ENCODE data around the gene ERCC6. TPM values are rescaled to one million over a fixed set of nuclear protein-coding genes. Genes with fewer than 3 reads are reported as not detected.
A peak's percentile ranks its signal among the peaks of the same experiment; 100 is the strongest.

The ERCC6 gene
- total RNA-seq, 1 experiment from 2014 or later = 8.1 TPM

- DNase-seq (ENCODE audit: low read depth) = no peak
Observed at GRCh38 chr10:49549640-49550346, 10.9 kb upstream of the ERCC6 start.

DNA sequence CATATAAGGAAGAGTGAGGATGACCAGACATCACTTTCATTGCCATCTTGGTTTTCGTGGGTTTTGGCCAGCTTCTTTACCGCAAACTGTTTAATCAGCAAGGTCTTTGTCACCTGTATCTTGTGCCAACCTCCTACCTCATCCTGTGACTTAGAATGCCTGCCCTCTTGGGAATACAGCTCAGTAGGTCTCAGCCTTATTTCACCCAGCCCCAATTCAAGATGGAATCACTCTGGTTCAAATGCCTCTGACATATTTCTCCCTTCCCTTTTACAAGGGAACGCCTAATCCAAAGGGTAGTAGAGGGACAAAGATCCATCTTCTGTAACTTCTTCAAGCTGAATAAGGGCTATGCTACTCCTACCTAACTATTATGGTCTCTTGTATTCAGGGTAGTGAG is 4.7 kb upstream of the ERCC6 start:
- no peak for DNase-seq (ENCODE audit: low read depth)

DNA sequence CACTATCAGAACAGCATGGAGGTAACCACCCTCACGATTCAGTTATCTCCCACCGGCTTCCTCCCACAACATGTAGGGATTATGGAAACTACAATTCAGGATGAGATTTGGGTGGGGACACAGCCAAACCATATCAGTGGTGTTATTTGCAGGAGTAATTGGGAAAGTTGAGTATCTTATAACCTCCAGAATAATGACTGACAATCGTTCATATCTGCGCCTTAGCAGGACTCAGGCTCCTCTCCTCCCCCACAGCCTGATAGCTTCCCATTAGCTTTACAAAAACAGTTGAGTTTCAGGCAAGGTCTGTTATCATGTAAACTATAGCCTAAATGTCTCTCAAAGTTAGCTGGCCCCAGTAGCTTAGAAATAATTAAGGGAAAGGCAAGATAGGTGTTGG is 3.4 kb upstream of the ERCC6 start:
- DNase-seq (ENCODE audit: low read depth) = no peak

DNA sequence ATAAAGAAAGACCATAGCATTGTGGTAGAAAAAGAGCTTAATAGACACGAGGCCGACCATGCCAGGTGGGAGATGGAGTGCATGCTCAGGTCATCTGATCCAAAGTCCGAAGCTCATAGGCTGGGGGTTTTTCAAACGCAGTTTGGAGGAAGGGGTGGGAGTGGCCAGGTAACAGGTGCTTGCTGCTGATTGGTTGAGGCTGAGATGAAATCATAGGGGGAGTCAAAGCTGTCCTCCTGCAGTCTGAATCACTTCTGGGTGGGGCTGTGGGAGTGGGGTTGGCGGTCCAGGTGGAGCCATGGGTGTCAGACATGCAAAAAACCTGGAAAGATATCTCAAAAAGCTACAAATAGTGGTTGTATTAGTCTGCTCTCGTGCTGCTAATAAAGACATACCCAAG is 2.8 kb upstream of the ERCC6 start:
- DNase-seq (ENCODE audit: low read depth) = no peak

DNA sequence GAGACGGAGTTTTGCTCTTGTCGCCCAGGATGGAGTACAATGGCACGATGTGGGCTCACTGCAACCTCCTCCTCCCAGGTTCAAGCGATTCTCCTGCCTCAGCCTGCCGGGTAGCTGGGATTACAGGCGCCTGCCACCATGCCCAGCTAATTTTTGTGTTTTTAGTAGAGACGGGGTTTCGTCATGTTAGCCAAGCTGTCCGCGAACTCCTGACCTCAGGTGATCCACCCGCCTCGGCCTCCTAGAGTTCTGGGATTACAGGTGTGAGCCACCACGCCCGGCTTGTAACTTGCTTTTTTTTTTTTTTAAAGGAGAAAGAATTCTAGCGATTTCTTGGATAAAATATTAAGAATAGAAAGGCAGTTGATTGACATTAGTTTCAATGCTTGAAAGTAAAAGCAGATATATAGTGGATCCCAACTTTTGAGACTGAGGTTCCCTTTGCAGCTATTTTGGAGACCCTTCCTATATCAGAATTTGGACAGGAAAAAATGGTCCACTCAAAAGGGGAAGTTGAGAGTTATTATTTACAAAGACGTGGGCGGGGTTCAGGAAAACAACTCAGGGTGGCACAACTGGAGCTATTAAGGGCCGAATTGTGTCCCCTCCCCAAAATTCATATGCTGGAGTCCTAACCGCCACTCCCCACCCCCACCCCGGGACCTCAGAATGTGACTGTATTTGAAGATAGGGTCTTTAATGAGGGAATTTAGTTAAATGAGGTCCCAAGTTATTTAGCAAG is 1.3 kb upstream of the ERCC6 start:
- DNase-seq (ENCODE audit: low read depth) = no peak

GRCh38 chr10:49539320-49539885 is 482 bp upstream of the ERCC6 start:
- peak; percentile 51 for DNase-seq (ENCODE audit: low read depth)

- peak; percentile 58 for DNase-seq (ENCODE audit: low read depth)
Observed at GRCh38 chr10:49534670-49535381, 4.1 kb downstream of the ERCC6 start.

DNA sequence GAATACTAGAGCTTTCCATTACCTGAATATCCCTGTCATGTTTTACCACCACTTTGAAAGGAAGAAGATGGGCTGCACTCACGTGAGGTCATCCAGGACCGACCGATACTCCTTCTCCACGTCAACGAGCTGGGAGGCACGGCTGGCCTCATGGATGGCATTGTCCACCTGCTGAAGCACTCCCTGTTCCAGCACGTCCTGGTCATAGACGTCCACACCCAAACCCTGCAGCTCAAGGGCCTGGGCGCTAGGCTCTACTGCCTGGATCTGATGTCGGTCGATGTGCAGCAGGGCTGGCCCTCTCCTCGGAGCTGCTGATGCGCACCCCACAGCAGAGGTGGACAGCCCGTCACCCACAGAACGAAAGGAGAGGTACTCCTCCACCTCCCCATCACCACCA is 6.5 kb downstream of the ERCC6 start:
- no peak for DNase-seq (ENCODE audit: low read depth)

GRCh38 chr10:49528977-49529506 is 9.9 kb downstream of the ERCC6 start:
- no peak for DNase-seq (ENCODE audit: low read depth)

- no peak for DNase-seq (ENCODE audit: low read depth)
Observed at GRCh38 chr10:49527850-49528249, 11.1 kb downstream of the ERCC6 start.

- DNase-seq (ENCODE audit: low read depth) = no peak
Observed at GRCh38 chr10:49527061-49527460, 11.9 kb downstream of the ERCC6 start.

DNA sequence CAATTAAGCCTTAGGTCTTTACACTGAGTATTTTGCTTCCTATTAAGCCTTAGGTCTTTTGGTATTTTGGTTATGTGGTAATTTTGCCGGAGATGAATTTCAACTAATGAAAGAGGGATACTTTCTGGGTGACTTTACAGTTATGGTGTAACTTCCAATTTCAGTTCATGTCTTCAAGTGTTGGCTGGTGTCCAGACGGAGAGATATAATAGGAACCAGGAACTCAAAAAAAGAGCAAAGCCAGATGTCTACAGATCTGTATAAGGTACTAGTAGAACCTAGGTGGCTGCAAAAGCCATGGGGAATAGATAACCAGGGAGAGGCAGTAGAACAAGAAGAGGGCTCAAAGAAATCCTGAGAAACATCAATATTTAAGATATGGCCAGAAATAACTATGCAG is 12.3 kb downstream of the ERCC6 start:
- DNase-seq (ENCODE audit: low read depth) = no peak

DNA sequence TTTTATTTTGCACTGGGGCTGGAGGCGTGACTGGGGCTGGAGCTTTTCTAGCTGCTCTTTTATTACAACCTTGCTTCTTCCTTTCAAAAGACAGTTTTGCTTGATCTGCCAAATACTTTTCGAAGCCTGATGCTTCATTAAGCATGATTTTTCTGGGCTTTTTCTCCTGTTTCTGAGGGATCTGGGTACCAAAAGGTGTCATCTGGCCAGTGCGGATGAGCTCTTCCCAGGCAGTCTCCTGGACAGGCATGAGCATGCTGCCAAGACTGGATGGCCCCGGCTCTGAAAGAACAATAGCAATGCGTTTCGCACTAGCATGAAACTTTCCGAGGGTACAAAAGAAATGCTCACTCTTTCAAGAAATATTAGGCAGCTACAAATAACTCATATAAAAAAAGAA is 14.4 kb downstream of the ERCC6 start:
- DNase-seq (ENCODE audit: low read depth) = no peak

DNA sequence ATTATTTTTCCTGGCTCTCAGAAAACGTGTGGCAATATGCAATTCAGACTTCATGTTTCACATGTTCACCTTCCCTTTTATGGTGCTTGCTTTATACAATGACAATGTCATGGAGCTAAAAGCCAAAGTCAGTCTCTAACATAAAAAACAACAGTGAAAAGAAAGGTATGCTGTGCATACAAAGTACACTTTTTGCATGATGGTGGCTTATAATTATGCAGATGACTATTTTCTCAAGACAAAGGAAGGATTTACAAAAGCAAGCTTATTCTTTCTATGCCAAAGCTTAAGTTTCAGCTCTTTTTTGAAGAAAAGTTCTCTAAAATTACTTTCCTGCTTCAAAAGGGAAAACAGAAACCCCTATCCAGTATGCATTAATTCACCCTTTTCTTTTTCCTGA is 15.6 kb downstream of the ERCC6 start:
- no peak for DNase-seq (ENCODE audit: low read depth)

- DNase-seq (ENCODE audit: low read depth) = no peak
Observed at GRCh38 chr10:49521062-49521461, 17.9 kb downstream of the ERCC6 start.

- DNase-seq (ENCODE audit: low read depth) = no peak
Observed at GRCh38 chr10:49520122-49520775, 18.7 kb downstream of the ERCC6 start.

- DNase-seq (ENCODE audit: low read depth) = no peak
Observed at GRCh38 chr10:49519717-49520116, 19.2 kb downstream of the ERCC6 start.

DNA sequence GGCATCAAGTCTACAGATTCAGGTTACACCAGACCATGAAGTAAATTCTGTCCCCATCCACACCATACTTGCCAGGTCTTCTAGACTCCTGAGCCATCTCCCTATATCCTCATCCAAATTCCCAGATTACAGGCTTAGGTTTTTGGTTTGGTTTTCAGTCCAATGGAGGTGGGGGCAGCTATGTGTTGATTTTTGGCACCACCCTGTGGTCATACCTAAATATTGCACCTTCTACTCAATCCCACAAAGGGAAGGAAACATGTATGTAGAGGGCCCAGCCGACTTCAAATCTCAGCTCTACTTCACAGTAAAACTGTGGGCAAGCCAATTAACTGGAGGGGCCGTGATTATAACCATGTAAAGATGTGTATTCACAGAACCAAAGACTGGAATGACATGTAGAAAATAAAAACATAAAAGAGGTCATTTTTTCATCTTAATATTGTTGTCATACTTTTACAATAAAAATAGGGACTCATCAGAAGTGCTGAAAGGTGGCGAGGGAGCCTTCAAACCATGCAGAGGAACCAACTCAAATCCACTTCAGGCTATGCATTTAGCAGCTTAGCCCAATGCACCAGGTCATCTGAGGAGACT is 19.8 kb downstream of the ERCC6 start:
- DNase-seq (ENCODE audit: low read depth) = peak; percentile 47

- DNase-seq (ENCODE audit: low read depth) = no peak
Observed at GRCh38 chr10:49518566-49518965, 20.4 kb downstream of the ERCC6 start.

GRCh38 chr10:49516216-49516970 is 22.5 kb downstream of the ERCC6 start:
- DNase-seq (ENCODE audit: low read depth) = no peak

Data from RPMI7951 (cell line).